Astrocyte (in vitro differentiated cells and primary cell): ENCODE results near the gene TNFRSF25.

Source experiments
- CTCF ChIP-seq: IDR thresholded peaks from 2 replicates; pipeline ENCODE4 v1.5.1; 2011; ENCODE audit warnings: low read depth, mild to moderate bottlenecking, inconsistent platforms, low read length, moderate library complexity; ENCODE audit not compliant: insufficient read depth
- EZH2 ChIP-seq: IDR thresholded peaks from 2 replicates; pipeline ENCODE4 v1.6.1; 2012; ENCODE audit warnings: mild to moderate bottlenecking, low read length, inconsistent platforms; ENCODE audit not compliant: insufficient read depth

GRCh38 chr1:6507037-6507428, 41.1 kb upstream of the TNFRSF25 start:
- TF ChIP-seq CTCF = no peak
- no peak for TF ChIP-seq EZH2
